Measurements from ENCODE around the gene B3GNT5.

B3GNT5 gene

GRCh38 chr3:183217548-183218332, 35.3 kb upstream of the B3GNT5 start:
- H3K4me3 ChIP-seq (ENCODE audit: low read depth, low read length): no peak overlapping the region
- no peak for TF ChIP-seq CTCF (IDR thresholded peaks at IDR 0.05; ENCODE audit: low read depth, low read length)
- no peak for DNase-seq (ENCODE audit: low read depth, low spot score)
- in situ Hi-C loops (cut with HindIII; ENCODE audit: low sequenced_read_pairs): no loop called here

GRCh38 chr3:183218826-183219225, 34.2 kb upstream of the B3GNT5 start:
- in situ Hi-C loops (cut with HindIII; ENCODE audit: low sequenced_read_pairs): no loop called here
- no peak overlapping the region for H3K4me3 ChIP-seq (ENCODE audit: low read depth, low read length)
- no peak for TF ChIP-seq CTCF (IDR thresholded peaks at IDR 0.05; ENCODE audit: low read depth, low read length)
- DNase-seq (ENCODE audit: low read depth, low spot score): no peak

- no peak for TF ChIP-seq CTCF (IDR thresholded peaks at IDR 0.05; ENCODE audit: low read depth, low read length)
- no peak overlapping the region for H3K4me3 ChIP-seq (ENCODE audit: low read depth, low read length)
- in situ Hi-C loops (cut with HindIII; ENCODE audit: low sequenced_read_pairs): no loop called here
- no peak for DNase-seq (ENCODE audit: low read depth, low spot score)
These were observed 32.2 kb upstream of the B3GNT5 start for GRCh38 chr3:183220828-183221227.

- in situ Hi-C loops (cut with HindIII; ENCODE audit: low sequenced_read_pairs): no loop called here
- no peak for TF ChIP-seq CTCF (IDR thresholded peaks at IDR 0.05; ENCODE audit: low read depth, low read length)
- DNase-seq (ENCODE audit: low read depth, low spot score): no peak
- H3K4me3 ChIP-seq (ENCODE audit: low read depth, low read length): no peak overlapping the region
These were observed 30.3 kb upstream of the B3GNT5 start for GRCh38 chr3:183222631-183223235.

- TF ChIP-seq CTCF (IDR thresholded peaks at IDR 0.05; ENCODE audit: low read depth, low read length): no peak
- no peak for DNase-seq (ENCODE audit: low read depth, low spot score)
- in situ Hi-C loops (cut with HindIII; ENCODE audit: low sequenced_read_pairs): no loop called here
- no peak overlapping the region for H3K4me3 ChIP-seq (ENCODE audit: low read depth, low read length)
These were observed 28.7 kb upstream of the B3GNT5 start for GRCh38 chr3:183224180-183224970.

GRCh38 chr3:183226333-183226890, 26.6 kb upstream of the B3GNT5 start:
- in situ Hi-C loops (cut with HindIII; ENCODE audit: low sequenced_read_pairs): no loop called here
- H3K4me3 ChIP-seq (ENCODE audit: low read depth, low read length): no peak overlapping the region
- no peak for TF ChIP-seq CTCF (IDR thresholded peaks at IDR 0.05; ENCODE audit: low read depth, low read length)
- no peak for DNase-seq (ENCODE audit: low read depth, low spot score)

Measured in astrocyte of the spinal cord (primary cell).